ENCODE results near the gene LRRC4C.

Gene LRRC4C

GRCh38 chr11:40421208-40421981, 1038.1 kb downstream of the LRRC4C start:
- peak; percentile 16 for DNase-seq

GRCh38 chr11:40417627-40418026, 1041.8 kb downstream of the LRRC4C start:
- no peak for DNase-seq

GRCh38 chr11:40407355-40407754, 1052.1 kb downstream of the LRRC4C start:
- DNase-seq: no peak

- DNase-seq: no peak
Measured at GRCh38 chr11:40405614-40406013, 1053.8 kb downstream of the LRRC4C start.

DNA sequence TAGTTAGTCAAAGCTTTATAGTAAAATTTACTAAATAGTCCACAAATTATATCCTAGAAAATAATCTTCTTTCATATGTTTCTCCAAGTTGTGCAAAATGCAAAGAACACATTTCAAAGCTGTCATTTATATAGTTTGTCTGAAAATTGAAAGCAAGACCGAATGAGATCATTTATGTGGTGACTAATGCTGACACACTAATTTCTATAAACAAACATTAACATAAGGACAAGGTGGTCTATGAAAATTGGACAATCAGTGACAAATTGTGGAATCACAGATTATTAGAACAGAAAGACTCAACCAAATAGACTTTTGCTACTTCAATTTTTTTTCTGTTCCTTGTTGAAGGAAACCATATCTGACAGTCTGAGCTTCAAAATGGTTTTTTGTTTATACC, 1056.1 kb downstream of the LRRC4C start:
- DNase-seq: no peak

DNA sequence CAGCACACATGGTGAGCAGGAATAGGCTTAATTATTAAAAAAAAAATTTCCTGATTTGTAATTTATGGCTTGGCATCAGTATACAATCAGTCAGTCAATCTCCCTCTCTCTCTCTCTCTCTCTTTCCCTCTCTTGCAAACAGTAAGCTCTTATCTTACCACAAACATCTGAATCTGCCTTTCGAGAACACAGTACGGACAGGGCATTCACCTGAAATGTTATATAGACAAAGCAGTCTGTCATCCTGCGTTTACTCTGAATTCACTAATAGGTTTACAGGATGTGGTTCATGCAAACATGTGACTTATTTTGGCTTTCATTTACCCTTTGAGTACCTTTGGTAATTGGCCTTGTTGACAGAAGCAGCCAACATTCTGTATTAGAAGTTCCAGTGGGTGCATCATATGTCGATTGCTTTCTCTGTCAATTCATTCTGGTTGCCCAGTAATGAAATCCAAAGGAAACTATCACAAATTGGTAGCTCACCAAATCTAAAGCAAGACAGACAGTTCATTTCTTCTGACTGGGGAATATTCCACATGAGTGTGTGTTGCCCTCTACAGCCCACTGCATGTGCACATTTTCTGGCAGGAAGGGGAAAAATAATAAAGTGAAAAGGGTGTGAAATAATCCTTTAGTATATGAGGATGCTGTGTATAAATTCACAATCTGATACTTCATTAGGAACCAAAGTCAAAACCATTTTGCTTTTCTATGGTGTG, 1058.2 kb downstream of the LRRC4C start:
- DNase-seq: no peak

- DNase-seq: peak; percentile 12
Measured at GRCh38 chr11:40397141-40397540, 1062.3 kb downstream of the LRRC4C start.

- DNase-seq: no peak
Measured at GRCh38 chr11:40393511-40393910, 1065.9 kb downstream of the LRRC4C start.

- no peak for DNase-seq
Measured at GRCh38 chr11:40391679-40392078, 1067.8 kb downstream of the LRRC4C start.

DNA sequence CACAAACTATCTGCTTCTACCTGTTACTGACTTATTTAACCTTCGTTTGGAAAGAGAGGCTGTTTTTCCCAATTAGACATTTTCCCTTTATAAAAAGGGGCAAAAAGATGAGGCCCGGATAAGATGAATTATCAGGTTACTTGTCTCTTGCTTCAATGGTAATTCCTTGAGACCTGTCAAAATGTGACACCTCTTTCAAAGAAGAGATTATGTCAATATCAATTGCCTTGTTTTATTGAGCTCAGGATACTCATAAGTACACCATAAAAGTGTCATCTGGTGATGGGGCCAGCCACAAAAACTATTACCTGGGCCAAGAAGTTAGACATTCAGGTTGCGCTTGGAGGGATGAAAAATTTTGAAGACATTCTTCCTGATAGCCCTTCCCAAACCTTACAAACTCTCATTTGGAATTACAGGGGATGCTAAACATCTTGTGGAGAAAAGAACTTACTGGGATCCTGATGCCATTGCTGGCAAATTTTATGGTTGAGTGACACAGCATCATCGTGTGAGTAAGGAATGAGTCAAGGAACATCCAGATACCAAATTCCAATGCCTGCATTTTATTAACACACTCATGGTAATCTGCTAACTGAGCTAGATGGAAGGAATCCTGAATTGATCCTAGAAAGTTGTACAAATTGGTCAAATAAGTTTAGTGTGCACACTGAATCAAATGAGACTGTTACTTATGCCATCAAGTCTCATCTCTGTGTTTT, 1071.2 kb downstream of the LRRC4C start:
- no peak for DNase-seq

GRCh38 chr11:40387240-40387980, 1072.0 kb downstream of the LRRC4C start:
- no peak for DNase-seq

GRCh38 chr11:40384991-40385390, 1074.5 kb downstream of the LRRC4C start:
- no peak for DNase-seq

DNA sequence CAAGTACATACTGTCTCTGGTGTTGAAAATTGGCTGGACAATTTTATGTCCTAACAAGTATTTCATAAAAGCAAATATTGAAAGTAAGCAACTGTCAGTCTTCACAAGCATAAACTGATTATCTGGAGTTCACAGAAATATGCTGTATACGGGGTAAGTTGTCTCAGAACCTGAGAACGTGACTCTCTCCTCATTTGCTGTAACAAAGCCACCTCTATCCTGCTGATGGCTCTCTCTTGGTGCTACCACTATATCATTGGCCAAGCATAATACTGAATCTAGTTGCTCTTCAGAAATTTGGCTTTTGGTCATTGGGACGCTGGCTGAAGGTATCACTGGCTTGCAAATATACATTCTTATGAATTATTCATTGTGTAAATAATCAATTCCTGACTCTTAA, 1078.0 kb downstream of the LRRC4C start:
- DNase-seq: no peak

DNA sequence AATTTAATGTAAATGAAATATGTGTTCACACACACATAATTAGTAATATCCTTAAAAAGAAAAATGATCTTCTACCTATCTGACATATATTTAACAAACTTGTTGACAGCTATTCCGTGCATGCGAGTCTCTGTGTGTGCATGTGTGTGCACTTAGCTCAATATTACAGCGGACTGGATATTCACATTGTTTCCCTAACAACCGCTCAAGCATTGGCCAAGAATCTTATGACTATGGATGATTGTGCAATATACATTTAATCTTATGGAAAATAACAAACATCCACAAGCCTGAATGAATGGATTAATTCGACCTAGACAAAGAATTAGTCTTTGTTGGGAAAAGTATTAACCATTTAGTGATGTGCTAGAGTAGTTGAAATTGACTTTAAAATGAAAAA, 1078.6 kb downstream of the LRRC4C start:
- DNase-seq: no peak

DNA sequence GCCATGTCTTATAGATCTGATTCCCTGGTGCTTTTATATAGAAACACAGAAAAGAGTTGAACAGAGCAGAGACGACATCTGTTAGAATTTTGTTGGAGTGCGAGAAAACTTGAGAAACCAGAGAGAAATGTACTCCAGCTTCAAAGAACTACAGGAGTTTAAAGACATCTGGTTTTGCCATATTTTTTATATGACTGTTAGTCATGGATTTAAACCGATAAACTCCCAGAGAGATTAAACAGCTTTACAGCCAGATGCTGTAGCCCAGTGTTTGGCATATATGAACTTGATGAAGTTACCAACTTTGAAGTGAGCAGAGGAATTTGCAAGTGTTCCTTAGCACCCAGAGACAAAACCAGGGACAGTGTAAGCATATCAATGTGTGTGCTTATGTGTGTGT, 1083.1 kb downstream of the LRRC4C start:
- peak; percentile 34 for DNase-seq

DNA sequence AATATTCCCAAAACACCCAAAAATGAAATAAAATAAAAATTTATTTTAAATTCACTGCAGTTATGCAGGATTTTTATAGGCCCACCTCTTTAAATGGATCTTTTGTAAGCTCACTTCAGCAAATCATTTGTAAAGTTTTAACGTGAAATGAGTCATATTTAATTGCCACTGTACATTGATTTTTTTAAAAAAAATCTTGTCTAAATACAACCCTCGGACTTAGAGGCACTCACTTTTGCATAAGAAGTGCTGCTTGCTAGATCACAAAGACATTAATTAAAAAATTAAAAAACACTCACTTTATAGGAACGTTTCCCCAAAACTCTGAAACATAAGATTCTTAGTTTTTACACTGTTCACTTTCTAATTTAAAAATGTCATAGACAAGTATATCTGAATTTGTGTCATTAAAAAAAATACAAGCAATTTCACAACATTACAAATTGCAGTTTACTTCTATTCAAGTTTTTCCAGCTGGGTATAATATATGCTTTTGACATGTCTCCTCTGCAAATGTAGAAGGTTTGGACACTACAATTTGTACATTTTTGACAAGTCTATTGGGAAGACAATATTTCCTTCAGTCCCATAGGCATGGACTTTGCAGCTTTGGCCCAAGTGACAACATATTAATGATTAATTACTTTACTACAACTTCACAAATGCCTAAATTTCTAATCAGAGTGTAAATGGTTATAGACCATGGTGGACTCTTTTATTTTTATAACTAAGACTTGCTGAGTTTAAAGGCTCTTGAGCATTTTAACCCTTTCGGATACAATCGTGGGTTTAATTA, 1088.4 kb downstream of the LRRC4C start:
- DNase-seq: no peak

DNA sequence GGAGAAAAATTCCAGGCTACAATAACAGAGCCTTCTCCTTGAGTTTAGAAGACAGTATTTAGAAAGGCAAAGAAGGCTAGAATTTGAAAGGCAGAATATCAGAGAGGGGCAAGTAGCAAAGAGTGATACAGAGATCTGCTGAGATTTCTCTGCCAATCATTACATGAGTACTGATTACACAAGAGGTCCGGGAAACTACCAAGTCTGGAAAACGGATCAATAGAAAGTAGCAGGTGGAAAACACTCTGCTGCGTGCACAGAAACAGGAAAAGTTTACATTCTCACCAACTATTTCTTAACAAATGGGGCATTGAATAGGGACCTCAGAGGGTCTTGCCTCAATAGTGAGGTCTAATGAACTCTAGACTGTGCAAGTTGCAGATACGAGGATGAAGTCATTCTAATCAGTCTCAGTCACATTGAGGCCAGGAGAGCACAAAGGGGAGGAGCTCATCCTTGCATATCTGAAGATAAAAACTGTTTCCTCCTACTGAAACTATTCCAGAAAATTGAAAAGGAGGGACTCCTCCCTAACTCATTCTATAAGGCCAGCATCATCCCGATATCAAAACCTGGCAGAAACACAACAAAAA, 1099.2 kb downstream of the LRRC4C start:
- DNase-seq: no peak

DNA sequence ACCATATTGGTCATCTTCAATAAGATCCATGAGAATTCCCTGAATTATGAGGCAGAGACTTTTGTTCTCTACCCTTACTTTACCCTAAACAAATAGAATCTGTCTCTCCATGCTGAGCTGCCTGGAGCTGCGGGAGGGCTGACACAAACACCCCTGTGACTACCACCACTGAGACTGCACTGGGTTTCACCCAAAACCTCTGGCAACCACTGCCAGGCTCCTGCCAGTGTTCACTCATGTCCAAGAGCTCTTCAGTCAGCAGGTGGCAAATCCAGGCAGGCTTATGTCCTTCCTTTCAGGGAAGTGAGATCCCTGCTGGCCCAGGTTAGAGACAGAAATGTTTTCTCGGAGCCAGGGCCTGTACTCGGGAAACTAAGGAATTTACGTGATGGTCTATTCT, 1105.3 kb downstream of the LRRC4C start:
- no peak for DNase-seq

DNA sequence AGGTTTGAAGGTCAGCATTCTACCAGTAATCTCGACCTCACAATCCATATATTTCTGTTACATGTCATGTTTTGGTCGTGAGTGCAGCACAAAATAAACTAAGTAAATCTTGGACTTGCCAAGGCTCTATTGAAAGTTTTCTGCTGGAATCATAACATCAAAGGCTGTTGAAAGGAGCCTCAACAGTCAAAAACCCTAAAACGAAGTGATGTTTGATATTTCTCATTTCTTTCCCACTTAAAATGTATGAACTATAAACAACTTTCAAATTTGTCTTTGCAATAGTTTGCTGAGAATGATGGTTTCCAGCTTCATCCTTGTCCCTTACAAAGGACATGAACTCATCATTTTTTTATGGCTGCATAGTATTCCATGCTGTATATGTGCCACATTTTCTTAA, 1118.5 kb downstream of the LRRC4C start:
- no peak for DNase-seq

DNA sequence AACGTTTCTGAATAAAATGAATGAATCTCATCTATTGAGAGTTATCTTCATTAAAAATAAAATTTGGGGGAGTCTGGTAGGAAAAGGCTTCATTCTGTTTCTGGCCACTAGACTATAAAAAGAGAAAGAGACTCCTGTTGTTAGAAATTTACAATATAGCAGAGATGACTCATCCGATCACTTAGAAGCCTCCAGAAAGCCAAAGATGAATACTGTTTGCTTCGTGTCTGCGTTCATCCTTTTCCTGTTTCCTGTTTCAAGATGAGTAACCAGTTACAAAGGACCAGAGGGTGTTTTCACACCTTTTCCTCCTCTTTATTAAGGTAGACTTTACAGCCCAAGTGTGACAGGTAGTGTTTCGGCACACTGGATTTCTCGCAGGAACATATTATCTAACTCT, 1120.7 kb downstream of the LRRC4C start:
- no peak for DNase-seq

DNA sequence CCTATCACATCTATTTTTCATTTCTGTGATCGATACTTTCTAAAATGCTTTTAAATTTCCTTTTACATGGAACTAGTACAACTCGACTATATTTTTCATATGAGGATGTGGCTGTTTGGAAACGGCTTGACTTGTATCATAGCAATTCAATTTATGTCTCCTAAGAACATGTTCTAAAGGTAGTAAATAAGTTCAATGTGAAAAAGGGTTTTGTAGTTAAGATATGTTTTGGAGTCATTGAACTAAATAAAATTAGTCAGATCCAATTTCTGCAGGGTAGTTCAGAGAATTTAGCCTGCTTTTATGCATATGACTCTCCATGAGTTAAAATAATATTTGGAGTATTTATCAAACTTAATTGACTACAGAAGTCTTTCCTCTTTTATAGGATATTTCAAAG, 1121.4 kb downstream of the LRRC4C start:
- no peak for DNase-seq

- DNase-seq: no peak
Measured at GRCh38 chr11:40337118-40337517, 1122.3 kb downstream of the LRRC4C start.

All from eye (tissue), 1 donor.